NT2/D1 (cell line): ENCODE measurements around the gene BICDL2.

Experiments used
- SUZ12 ChIP-seq: IDR thresholded peaks from 2 replicates; pipeline ENCODE4 v1.6.1; 2011; ENCODE audit not compliant: insufficient read length, insufficient read depth; ENCODE audit errors: extremely low read depth
- YY1 ChIP-seq: IDR thresholded peaks from 2 replicates; pipeline ENCODE4 v1.6.1; 2011; ENCODE audit not compliant: insufficient read length, insufficient read depth

GRCh38 chr16:3058139-3059030 is 21.6 kb upstream of the BICDL2 start:
- TF ChIP-seq YY1 (no peak), SUZ12 (no peak)
